Karpas-422 (cell line): Measurements from ENCODE around the gene TBCD. TPM values are rescaled to one million over a fixed set of nuclear protein-coding genes. Genes with fewer than 3 reads are reported as not detected.

Experiments
- DNase-seq: peaks from one replicate; pipeline ENCODE4 v3.0.0-alpha.2; 2015
- H2AFZ ChIP-seq: fragments of 200-600 bp; sonication (generic); 2 replicates; pipeline ENCODE4 v1.6.1; 2014; ENCODE audit warnings: antibody characterized with exemption, low read length, mixed read lengths
- H3K27ac ChIP-seq: fragments of 200-600 bp; sonication (generic); 2 replicates; pipeline ENCODE4 v1.5.1; 2014; ENCODE audit warnings: mild to moderate bottlenecking, low read length, moderate library complexity
- H3K27me3 ChIP-seq: fragments of 200-600 bp; sonication (generic); 2 replicates; pipeline ENCODE4 v1.6.1; 2014; ENCODE audit warnings: low read length, mixed read lengths
- H3K36me3 ChIP-seq: fragments of 200-600 bp; sonication (generic); 2 replicates; pipeline ENCODE4 v1.6.1; 2014; ENCODE audit warnings: low read length, mixed read lengths; ENCODE audit not compliant: insufficient read depth
- H3K4me1 ChIP-seq: fragments of 200-600 bp; sonication (generic); 2 replicates; pipeline ENCODE4 v1.6.1; 2014; ENCODE audit warnings: mild to moderate bottlenecking, low read length, mixed read lengths
- H3K4me2 ChIP-seq: fragments of 200-600 bp; sonication (generic); 2 replicates; pipeline ENCODE4 v1.6.1; 2014; ENCODE audit warnings: low read length, low read depth, mild to moderate bottlenecking; ENCODE audit not compliant: poor library complexity, severe bottlenecking
- H3K4me3 ChIP-seq: fragments of 200-600 bp; sonication (generic); 2 replicates; pipeline ENCODE4 v1.5.1; 2014; ENCODE audit warnings: mild to moderate bottlenecking, antibody characterized with exemption, low read length, mixed read lengths
- H3K79me2 ChIP-seq: fragments of 200-600 bp; sonication (generic); 2 replicates; pipeline ENCODE4 v1.6.1; 2014; ENCODE audit warnings: mild to moderate bottlenecking, low read length, mixed read lengths
- H3K9ac ChIP-seq: fragments of 200-600 bp; sonication (generic); 2 replicates; pipeline ENCODE4 v1.6.0; 2014; ENCODE audit warnings: low read length
- H3K9me2 ChIP-seq: fragments of 200-600 bp; sonication (generic), shearing (Covaris generic); replicated peaks from 2 replicates; pipeline ENCODE4 v1.6.0; 2014; ENCODE audit warnings: mild to moderate bottlenecking, low read length, moderate library complexity; ENCODE audit not compliant: insufficient read depth
- H3K9me3 ChIP-seq: fragments of 300-700, 200-600 bp; sonication (generic); 2 replicates; pipeline ENCODE4 v1.6.1; 2014; ENCODE audit warnings: low read length, mixed read lengths
- H4K20me1 ChIP-seq: fragments of 200-600 bp; sonication (generic); 2 replicates; pipeline ENCODE4 v1.6.1; 2014; ENCODE audit warnings: mild to moderate bottlenecking, antibody characterized with exemption, low read length, low read depth; ENCODE audit not compliant: insufficient read depth
- total RNA-seq: library from RNA; depleted of rRNA; stranded (reverse); fragments of >200 nt; shearing (Covaris generic); gene quantifications from 2 replicates; pipeline ENCODE4 v1.2.3, GENCODE V29; 2014; ENCODE audit warnings: low replicate concordance

Gene TBCD
- total RNA-seq, 1 experiment from 2014 or later, result 28.7 TPM

- no peak overlapping the region for H3K9ac ChIP-seq
- H3K27ac ChIP-seq, result no peak overlapping the region
- H3K79me2 ChIP-seq, result peaks cover 35% of the 10 kb centered on the region
- no peaks in the 10 kb centered on the region for H3K4me1 ChIP-seq
- H3K9me3 ChIP-seq, result no peaks in the 10 kb centered on the region
- H3K4me3 ChIP-seq, result no peak overlapping the region
- H3K9me2 ChIP-seq, result no peaks in the 10 kb centered on the region
- no peak overlapping the region for H2AFZ ChIP-seq
- no peak for DNase-seq
- no peak overlapping the region for H3K4me2 ChIP-seq
- H3K36me3 ChIP-seq, result peaks cover 13% of the 10 kb centered on the region
- no peaks in the 10 kb centered on the region for H3K27me3 ChIP-seq
- no peaks in the 10 kb centered on the region for H4K20me1 ChIP-seq
These were observed 69.7 kb downstream of the TBCD start for GRCh38 chr17:82821554-82821953.

DNA sequence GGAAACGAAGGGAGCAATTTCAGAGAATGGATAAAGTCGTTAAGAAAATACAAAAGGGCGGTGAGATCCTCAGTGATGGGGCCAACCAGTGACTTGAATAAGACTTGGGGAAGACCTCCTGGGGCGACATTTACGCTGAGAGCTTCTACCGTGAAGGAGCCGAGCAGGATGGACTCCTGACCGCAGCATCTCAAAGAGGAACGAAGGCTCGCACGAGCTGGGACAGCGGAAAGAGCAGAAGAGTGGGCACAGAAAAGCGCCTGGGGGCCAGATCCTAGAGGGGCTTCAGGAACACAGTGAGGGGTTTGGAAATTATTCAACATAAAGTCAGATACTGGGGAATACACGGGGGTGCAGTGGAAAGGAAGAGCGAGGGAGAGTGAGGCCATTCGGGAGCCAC is 70.4 kb downstream of the TBCD start:
- DNase-seq, result no peak
- Histone ChIP-seq H3K4me3 (no peak overlapping the region), H3K4me2 (no peak overlapping the region), H2AFZ (no peak overlapping the region), H3K27me3 (no peaks in the 10 kb centered on the region), H3K79me2 (peaks cover 40% of the 10 kb centered on the region), H3K9me3 (no peaks in the 10 kb centered on the region), H3K9ac (no peak overlapping the region), H3K4me1 (no peaks in the 10 kb centered on the region), H3K36me3 (peaks cover 16% of the 10 kb centered on the region), H3K9me2 (no peaks in the 10 kb centered on the region), H4K20me1 (no peaks in the 10 kb centered on the region), H3K27ac (no peak overlapping the region)

- H2AFZ ChIP-seq, result no peak overlapping the region
- H3K36me3 ChIP-seq, result peaks cover 16% of the 10 kb centered on the region
- no peak overlapping the region for H3K27ac ChIP-seq
- DNase-seq, result no peak
- no peak overlapping the region for H3K4me2 ChIP-seq
- no peaks in the 10 kb centered on the region for H4K20me1 ChIP-seq
- H3K4me3 ChIP-seq, result no peak overlapping the region
- no peaks in the 10 kb centered on the region for H3K27me3 ChIP-seq
- H3K4me1 ChIP-seq, result no peaks in the 10 kb centered on the region
- no peak overlapping the region for H3K9ac ChIP-seq
- no peaks in the 10 kb centered on the region for H3K9me2 ChIP-seq
- peaks cover 36% of the 10 kb centered on the region for H3K79me2 ChIP-seq
- H3K9me3 ChIP-seq, result no peaks in the 10 kb centered on the region
These were observed 71.1 kb downstream of the TBCD start for GRCh38 chr17:82823004-82823403.

DNA sequence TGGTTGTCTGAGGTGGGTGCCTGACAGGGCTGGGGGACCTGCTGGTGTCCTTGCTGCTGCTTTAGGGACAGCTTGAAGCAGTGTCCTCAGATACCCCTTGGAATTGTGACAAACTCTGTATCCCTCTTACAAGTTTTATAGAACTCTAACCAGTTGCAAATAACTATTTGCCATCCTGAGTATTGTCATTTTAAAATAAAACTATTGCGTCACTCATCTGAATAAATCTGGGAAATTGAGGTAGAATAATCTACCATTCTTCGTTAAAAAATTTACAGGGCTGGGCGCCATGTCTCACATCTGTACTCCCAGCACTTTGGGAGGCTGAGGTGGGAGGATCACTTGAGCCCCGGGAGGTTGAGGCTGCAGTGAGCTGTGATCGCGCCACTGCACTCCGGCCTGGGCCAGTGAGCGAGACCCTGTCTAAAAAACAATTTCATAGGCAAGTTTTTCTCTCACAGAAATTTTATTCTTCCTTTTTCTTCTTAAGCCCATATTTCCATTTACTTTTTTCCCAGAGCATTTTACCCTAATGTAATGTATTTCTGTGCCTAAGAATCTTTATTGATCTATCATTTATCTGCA is 73.8 kb downstream of the TBCD start:
- Histone ChIP-seq H3K79me2 (peaks cover 28% of the 10 kb centered on the region), H3K4me3 (no peak overlapping the region), H4K20me1 (no peaks in the 10 kb centered on the region), H2AFZ (no peak overlapping the region), H3K9ac (no peak overlapping the region), H3K4me1 (no peaks in the 10 kb centered on the region), H3K27me3 (no peaks in the 10 kb centered on the region), H3K9me3 (no peaks in the 10 kb centered on the region), H3K4me2 (no peak overlapping the region), H3K36me3 (peaks cover 10% of the 10 kb centered on the region), H3K9me2 (no peaks in the 10 kb centered on the region), H3K27ac (no peak overlapping the region)
- no peak for DNase-seq

GRCh38 chr17:82826211-82826610 is 74.3 kb downstream of the TBCD start:
- no peak overlapping the region for H3K4me3 ChIP-seq
- no peaks in the 10 kb centered on the region for H3K9me2 ChIP-seq
- H4K20me1 ChIP-seq, result no peaks in the 10 kb centered on the region
- H3K4me1 ChIP-seq, result no peaks in the 10 kb centered on the region
- no peak overlapping the region for H3K9ac ChIP-seq
- H3K9me3 ChIP-seq, result no peaks in the 10 kb centered on the region
- no peak overlapping the region for H3K27ac ChIP-seq
- no peak overlapping the region for H2AFZ ChIP-seq
- H3K79me2 ChIP-seq, result peaks cover 25% of the 10 kb centered on the region
- H3K27me3 ChIP-seq, result no peaks in the 10 kb centered on the region
- peaks cover 10% of the 10 kb centered on the region for H3K36me3 ChIP-seq
- DNase-seq, result no peak
- no peak overlapping the region for H3K4me2 ChIP-seq

- no peak overlapping the region for H3K4me3 ChIP-seq
- H3K9ac ChIP-seq, result no peak overlapping the region
- H3K9me2 ChIP-seq, result no peaks in the 10 kb centered on the region
- no peaks in the 10 kb centered on the region for H3K27me3 ChIP-seq
- H4K20me1 ChIP-seq, result no peaks in the 10 kb centered on the region
- no peak overlapping the region for H3K4me2 ChIP-seq
- H3K27ac ChIP-seq, result no peak overlapping the region
- H2AFZ ChIP-seq, result no peak overlapping the region
- H3K4me1 ChIP-seq, result no peaks in the 10 kb centered on the region
- no peaks in the 10 kb centered on the region for H3K9me3 ChIP-seq
- peaks cover 25% of the 10 kb centered on the region for H3K79me2 ChIP-seq
- peaks cover 10% of the 10 kb centered on the region for H3K36me3 ChIP-seq
- DNase-seq, result no peak
These were observed 75.1 kb downstream of the TBCD start for GRCh38 chr17:82826956-82827355.

- H3K4me2 ChIP-seq, result no peak overlapping the region
- no peak overlapping the region for H3K4me3 ChIP-seq
- H3K36me3 ChIP-seq, result peaks cover 7% of the 10 kb centered on the region
These were observed 77.1 kb downstream of the TBCD start for GRCh38 chr17:82828875-82829487.

DNA sequence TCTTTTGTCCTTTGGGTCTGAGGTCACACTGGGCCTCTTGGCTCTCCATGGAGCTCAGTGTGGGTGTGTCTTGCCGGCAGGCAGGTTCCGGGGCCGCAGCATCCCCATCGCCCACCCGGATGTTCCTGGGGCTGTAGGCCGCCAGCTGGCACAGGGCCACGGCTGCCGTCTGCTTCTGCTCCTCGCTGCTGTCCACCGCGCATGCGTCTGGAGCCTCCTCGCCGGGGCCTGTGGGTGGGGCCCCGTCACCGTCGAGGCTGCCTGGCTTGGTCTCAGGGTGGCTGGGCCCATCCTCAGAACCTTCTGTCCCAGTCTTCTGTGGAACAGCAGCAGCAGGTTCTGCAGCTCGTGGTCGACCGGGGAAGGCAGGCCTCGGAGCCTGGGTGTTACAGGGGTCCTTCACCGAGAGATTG is 78.4 kb downstream of the TBCD start:
- H3K79me2 ChIP-seq, result peaks cover 8% of the 10 kb centered on the region; the same call in 1 of the 2 replicates
- H3K4me1 ChIP-seq, result no peaks in the 10 kb centered on the region
- H3K27ac ChIP-seq, result no peak overlapping the region
- H3K4me2 ChIP-seq, result no peak overlapping the region
- H4K20me1 ChIP-seq, result no peaks in the 10 kb centered on the region
- peaks cover 7% of the 10 kb centered on the region for H3K36me3 ChIP-seq
- no peak overlapping the region for H3K9ac ChIP-seq
- H3K9me3 ChIP-seq, result no peaks in the 10 kb centered on the region
- DNase-seq, result no peak
- H3K27me3 ChIP-seq, result no peaks in the 10 kb centered on the region
- H2AFZ ChIP-seq, result no peak overlapping the region
- no peak overlapping the region for H3K4me3 ChIP-seq
- H3K9me2 ChIP-seq, result no peaks in the 10 kb centered on the region

More at GRCh38 chr17:82828875-82829487, 77.1 kb downstream of the TBCD start:
- no peak overlapping the region for H2AFZ ChIP-seq
- H4K20me1 ChIP-seq, result no peaks in the 10 kb centered on the region
- no peak overlapping the region for H3K27ac ChIP-seq
- no peaks in the 10 kb centered on the region for H3K9me3 ChIP-seq
- H3K4me1 ChIP-seq, result no peaks in the 10 kb centered on the region
- no peak overlapping the region for H3K9ac ChIP-seq
- peaks cover 16% of the 10 kb centered on the region; the same call in 1 of the 2 replicates for H3K79me2 ChIP-seq
- no peaks in the 10 kb centered on the region for H3K27me3 ChIP-seq
- no peak for DNase-seq
- no peaks in the 10 kb centered on the region for H3K9me2 ChIP-seq
